Nephron (organoid): ENCODE measurements around the gene SLCO4A1.

Source experiments
- H3K27ac Mint-ChIP-seq, 3 experiments: 2 replicates each; pipeline ENCODE4 v1.8.0; 2020; ENCODE audit warnings: mixed read lengths in 3 of 3, mild to moderate bottlenecking in 2 of 3, moderate library complexity in 1 of 3
- H3K27me3 Mint-ChIP-seq: 2 replicates; pipeline ENCODE4 v1.8.0; 2021; ENCODE audit warnings: low read depth, mild to moderate bottlenecking, moderate library complexity, mixed read lengths
- H3K36me3 Mint-ChIP-seq: 2 replicates; pipeline ENCODE4 v1.8.0; 2020; ENCODE audit warnings: low read depth, mixed read lengths
- H3K4me1 Mint-ChIP-seq: 2 replicates; pipeline ENCODE4 v1.8.0; 2020; ENCODE audit warnings: mixed read lengths
- H3K4me3 Mint-ChIP-seq, 3 experiments: 2 replicates each; pipeline ENCODE4 v1.8.0; 2020; ENCODE audit warnings: mild to moderate bottlenecking in 3 of 3, mixed read lengths in 3 of 3, moderate library complexity in 2 of 3
- H3K9me3 Mint-ChIP-seq: 2 replicates; pipeline ENCODE4 v1.8.0; 2020; ENCODE audit warnings: mixed read lengths
- TF ChIP-seq, protein P1 (sequence below), 3 experiments: fragments of 200-600 bp; sonication (generic); IDR thresholded peaks; one replicate each; pipeline ENCODE4 v1.5.0; 2021; ENCODE audit warnings: antibody characterized with exemption in 3 of 3; ENCODE audit not compliant: unreplicated experiment in 3 of 3

The SLCO4A1 gene

DNA sequence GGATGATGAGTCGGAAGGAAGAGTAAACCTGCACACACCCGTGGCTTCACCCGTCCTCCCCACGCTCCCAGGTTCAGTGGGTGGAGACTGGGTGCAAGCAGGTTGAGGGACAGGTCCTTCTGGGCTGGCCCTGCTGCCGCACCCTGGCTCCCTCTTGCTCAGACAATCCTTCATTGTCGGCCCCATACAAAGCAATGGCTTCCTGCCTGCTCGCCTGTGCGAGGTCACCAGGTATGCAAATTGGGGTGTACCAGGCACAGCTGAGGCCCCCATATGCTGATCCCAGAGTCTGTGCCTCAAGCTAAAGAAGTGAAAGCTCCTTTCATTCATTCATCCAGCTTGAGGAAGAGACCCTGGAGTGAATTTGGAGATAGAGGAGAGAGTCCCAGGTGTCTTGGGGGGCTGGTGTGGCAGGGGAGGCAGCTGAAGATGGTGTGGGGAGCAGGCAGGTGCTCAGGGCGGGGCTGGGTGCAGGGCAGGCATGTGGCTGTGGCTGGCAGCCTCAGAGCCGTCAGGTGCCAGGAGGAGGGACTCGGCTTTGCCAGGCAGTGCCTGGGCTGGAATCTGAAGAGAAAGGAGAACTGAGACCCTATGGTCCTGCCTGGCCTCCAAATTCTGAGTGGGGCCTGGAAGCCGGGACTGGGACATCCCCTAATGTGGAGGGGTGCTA, 4.7 kb downstream of the SLCO4A1 start:
- peak overlapping the region in 1 of 3 experiments; percentile 24 for H3K27ac Mint-ChIP-seq
- no peaks in the 10 kb centered on the region for H3K36me3 Mint-ChIP-seq
- H3K27me3 Mint-ChIP-seq: peaks cover 57% of the 10 kb centered on the region
- no peaks in the 10 kb centered on the region for H3K9me3 Mint-ChIP-seq
- H3K4me3 Mint-ChIP-seq: no peak overlapping the region
- H3K4me1 Mint-ChIP-seq: peaks cover 13% of the 10 kb centered on the region
- TF ChIP-seq, protein P1, sequence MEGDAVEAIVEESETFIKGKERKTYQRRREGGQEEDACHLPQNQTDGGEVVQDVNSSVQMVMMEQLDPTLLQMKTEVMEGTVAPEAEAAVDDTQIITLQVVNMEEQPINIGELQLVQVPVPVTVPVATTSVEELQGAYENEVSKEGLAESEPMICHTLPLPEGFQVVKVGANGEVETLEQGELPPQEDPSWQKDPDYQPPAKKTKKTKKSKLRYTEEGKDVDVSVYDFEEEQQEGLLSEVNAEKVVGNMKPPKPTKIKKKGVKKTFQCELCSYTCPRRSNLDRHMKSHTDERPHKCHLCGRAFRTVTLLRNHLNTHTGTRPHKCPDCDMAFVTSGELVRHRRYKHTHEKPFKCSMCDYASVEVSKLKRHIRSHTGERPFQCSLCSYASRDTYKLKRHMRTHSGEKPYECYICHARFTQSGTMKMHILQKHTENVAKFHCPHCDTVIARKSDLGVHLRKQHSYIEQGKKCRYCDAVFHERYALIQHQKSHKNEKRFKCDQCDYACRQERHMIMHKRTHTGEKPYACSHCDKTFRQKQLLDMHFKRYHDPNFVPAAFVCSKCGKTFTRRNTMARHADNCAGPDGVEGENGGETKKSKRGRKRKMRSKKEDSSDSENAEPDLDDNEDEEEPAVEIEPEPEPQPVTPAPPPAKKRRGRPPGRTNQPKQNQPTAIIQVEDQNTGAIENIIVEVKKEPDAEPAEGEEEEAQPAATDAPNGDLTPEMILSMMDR (IDR thresholded peaks at IDR 0.05; ENCODE audit: unreplicated experiment in 3 of 3): no peak

DNA sequence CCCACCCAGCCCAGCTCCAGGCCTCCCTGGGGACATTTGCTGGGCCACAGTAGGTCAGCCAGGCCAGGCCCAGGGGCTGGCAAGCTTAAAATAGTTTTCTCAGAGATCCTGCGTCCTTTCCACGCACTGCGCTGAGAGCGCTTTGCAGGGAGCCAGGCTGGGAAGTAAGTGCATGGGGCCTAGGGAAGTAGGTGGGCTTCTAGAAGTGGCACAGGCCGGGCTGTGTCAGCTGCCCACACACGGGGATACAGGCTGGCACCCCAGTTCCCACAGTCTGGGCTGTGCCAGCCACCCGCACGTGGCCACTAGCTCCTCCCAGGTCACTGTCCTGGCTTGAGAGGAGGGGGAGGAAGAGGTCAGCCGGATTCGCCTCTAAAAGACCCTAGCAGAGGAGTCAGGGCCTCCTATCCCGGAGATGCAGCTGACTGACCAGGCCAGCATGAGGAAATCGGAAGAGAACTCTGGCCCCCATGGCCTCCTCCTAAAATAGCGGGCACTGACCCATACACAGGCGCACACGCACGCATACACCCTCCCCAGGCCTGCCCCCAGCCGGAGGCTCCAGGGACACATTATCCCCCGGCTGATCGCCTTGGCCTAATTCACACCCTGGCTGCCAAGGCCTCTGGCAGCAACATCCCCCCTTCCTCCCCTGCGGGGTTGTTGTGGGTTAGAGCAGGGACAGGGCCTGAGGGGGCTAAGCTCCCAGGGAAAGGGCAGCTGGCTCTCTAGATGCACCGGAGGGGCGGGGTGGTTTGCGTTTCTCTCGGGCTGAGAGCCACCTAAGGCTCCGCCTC, 5.4 kb downstream of the SLCO4A1 start:
- Mint-ChIP-seq H3K27me3 (peaks cover 60% of the 10 kb centered on the region), H3K4me1 (peaks cover 19% of the 10 kb centered on the region), H3K9me3 (no peaks in the 10 kb centered on the region), H3K27ac (no peak overlapping the region), H3K4me3 (no peak overlapping the region), H3K36me3 (no peaks in the 10 kb centered on the region)
- TF ChIP-seq, protein P1 (IDR thresholded peaks at IDR 0.05; ENCODE audit: unreplicated experiment in 3 of 3): no peak

- no peaks in the 10 kb centered on the region for H3K9me3 Mint-ChIP-seq
Measured at GRCh38 chr20:62648318-62648995, 6.2 kb downstream of the SLCO4A1 start.

DNA sequence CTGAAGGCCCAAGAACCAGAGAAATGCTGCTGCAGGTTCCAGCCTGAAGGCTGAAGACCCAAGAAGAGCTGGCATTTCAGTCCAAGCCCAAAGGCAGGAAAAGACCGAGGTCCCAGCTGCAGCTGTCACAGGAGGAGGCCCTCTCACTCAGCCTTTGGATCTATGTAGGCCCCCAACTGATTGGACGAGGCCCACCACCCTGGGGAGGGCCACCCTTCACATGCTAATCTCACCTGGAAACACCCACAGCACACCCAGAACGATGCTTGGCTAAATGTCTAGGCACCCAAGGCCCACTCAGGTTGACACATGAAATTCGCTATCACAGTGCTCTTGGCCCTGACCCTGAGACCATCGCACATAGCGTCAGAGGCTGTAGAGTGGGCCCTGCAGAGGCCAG, 6.8 kb downstream of the SLCO4A1 start:
- peaks cover 19% of the 10 kb centered on the region for H3K4me1 Mint-ChIP-seq
- H3K27me3 Mint-ChIP-seq: peaks cover 48% of the 10 kb centered on the region
- H3K27ac Mint-ChIP-seq: no peak overlapping the region
- H3K36me3 Mint-ChIP-seq: no peaks in the 10 kb centered on the region
- no peaks in the 10 kb centered on the region for H3K9me3 Mint-ChIP-seq
- TF ChIP-seq, protein P1 (IDR thresholded peaks at IDR 0.05; ENCODE audit: unreplicated experiment in 3 of 3): no peak
- H3K4me3 Mint-ChIP-seq: no peak overlapping the region

More at GRCh38 chr20:62648318-62648995, 6.2 kb downstream of the SLCO4A1 start:
- H3K4me3 Mint-ChIP-seq: no peak overlapping the region
- no peak overlapping the region for H3K27ac Mint-ChIP-seq
- TF ChIP-seq, protein P1 (IDR thresholded peaks at IDR 0.05; ENCODE audit: unreplicated experiment in 3 of 3): no peak
- H3K27me3 Mint-ChIP-seq: peaks cover 54% of the 10 kb centered on the region
- H3K4me1 Mint-ChIP-seq: peaks cover 19% of the 10 kb centered on the region
- H3K36me3 Mint-ChIP-seq: no peaks in the 10 kb centered on the region

- TF ChIP-seq, protein P1 (IDR thresholded peaks at IDR 0.05; ENCODE audit: unreplicated experiment in 3 of 3): no peak
- H3K36me3 Mint-ChIP-seq: no peaks in the 10 kb centered on the region
- peaks cover 32% of the 10 kb centered on the region for H3K27me3 Mint-ChIP-seq
- H3K4me1 Mint-ChIP-seq: peaks cover 19% of the 10 kb centered on the region
- no peaks in the 10 kb centered on the region for H3K9me3 Mint-ChIP-seq
- peak overlapping the region in 2 of 3 experiments; percentile 43 to 45 for H3K27ac Mint-ChIP-seq
- H3K4me3 Mint-ChIP-seq: peak overlapping the region in 1 of 3 experiments; percentile 14
Measured at GRCh38 chr20:62650551-62651284, 8.4 kb downstream of the SLCO4A1 start.
